ENCODE results near the gene RHBDL1.
A peak's percentile ranks its signal among the peaks of the same experiment; 100 is the strongest.

Gene RHBDL1

DNA sequence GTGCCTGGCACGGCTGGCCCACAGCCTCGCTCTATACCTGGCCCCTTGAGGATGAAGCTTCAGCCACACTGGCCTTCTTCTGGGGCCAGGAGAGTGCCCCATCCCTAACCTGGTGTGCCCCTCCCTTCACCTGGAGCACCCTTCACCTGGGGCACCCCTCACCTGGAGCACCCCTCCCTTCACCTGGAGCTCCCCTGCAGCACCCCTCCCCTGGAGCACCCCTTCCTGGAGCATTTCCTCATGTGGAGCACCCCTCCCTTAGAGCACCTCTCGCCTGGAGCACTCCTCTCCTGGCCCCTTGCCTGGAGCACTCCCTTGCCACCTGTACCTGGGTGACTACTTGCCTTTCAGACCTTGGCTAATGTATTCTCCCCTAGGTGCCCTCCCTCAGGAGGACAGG is 32.5 kb downstream of the RHBDL1 start:
- TF ChIP-seq, protein P1, sequence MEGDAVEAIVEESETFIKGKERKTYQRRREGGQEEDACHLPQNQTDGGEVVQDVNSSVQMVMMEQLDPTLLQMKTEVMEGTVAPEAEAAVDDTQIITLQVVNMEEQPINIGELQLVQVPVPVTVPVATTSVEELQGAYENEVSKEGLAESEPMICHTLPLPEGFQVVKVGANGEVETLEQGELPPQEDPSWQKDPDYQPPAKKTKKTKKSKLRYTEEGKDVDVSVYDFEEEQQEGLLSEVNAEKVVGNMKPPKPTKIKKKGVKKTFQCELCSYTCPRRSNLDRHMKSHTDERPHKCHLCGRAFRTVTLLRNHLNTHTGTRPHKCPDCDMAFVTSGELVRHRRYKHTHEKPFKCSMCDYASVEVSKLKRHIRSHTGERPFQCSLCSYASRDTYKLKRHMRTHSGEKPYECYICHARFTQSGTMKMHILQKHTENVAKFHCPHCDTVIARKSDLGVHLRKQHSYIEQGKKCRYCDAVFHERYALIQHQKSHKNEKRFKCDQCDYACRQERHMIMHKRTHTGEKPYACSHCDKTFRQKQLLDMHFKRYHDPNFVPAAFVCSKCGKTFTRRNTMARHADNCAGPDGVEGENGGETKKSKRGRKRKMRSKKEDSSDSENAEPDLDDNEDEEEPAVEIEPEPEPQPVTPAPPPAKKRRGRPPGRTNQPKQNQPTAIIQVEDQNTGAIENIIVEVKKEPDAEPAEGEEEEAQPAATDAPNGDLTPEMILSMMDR (IDR thresholded peaks at IDR 0.05): no peak
- no peak for TF ChIP-seq ZFX (IDR thresholded peaks at IDR 0.05; ENCODE audit: borderline replicate concordance)
- no peak overlapping the region for H3K27ac ChIP-seq

DNA sequence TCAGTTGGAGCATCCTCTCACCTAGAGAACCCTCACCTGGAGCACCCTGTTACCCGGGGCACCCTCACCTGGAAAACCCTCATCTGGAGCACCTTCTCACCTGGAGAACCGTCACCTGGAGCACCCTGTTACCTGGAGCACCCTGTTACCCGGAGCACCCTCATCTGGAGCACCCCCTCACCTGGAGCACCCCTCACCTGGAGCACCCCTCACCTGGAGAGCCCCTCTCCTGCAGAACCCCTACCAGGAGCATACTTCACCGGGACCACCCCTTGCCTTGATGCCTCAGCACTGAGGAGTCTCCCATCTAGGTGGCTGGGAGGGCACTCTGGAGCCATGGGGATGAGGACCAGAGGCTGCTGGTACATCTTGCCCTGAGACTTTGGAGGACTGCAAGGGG is 33.5 kb downstream of the RHBDL1 start:
- H3K27ac ChIP-seq: no peak overlapping the region
- TF ChIP-seq ZFX (IDR thresholded peaks at IDR 0.05; ENCODE audit: borderline replicate concordance): no peak
- TF ChIP-seq, protein P1 (IDR thresholded peaks at IDR 0.05): no peak

DNA sequence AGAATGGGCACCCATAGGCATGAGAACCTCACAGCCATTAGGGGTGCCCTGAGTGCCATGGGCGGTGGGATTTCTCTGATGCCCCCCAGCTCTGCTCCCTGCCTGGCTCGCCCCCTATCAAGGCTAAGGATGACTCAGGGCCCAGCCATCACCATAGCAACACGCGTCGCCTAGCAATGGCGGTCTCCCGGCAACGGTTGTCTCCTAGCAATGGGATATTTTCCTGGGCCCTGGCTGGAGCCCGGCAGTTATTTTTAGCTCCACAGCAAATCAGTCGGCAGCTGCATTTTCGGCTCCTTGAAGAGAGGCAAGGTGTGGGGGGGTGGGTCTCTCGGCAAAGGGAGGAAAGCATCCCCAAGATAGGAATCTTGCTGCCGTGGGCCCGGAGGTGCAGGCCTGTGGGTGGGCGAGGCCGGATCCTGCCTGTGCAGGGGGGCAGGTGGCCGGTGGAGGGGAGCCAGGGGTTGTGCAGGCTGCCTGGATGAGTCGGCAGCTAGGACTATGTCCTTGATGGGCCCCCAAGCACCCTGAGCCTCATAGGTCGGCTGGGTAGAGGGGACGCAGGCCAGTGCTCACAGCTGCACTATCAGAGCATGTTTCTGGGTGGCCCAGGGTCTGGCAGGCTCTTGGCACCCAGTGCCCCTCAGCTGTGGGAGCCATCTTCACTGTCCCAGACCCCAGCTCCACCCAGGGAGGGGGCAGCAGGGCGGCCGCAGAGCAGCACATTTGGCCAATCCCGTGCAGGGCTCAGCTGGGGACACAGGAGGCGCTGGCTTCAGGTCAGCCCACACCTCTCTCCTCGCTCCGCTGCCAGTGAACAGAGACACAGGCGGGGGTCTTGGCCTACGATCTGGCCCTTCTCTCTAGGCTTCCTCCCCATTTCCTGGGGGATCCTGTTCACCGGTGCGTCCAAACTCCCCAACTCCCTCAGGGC is 34.4 kb downstream of the RHBDL1 start:
- no peak for TF ChIP-seq ZFX (IDR thresholded peaks at IDR 0.05; ENCODE audit: borderline replicate concordance)
- TF ChIP-seq, protein P1 (IDR thresholded peaks at IDR 0.05): no peak
- 0 out of 2 replicates have a peak overlapping the region, but pooled peaks have one; percentile 23 for H3K27ac ChIP-seq

DNA sequence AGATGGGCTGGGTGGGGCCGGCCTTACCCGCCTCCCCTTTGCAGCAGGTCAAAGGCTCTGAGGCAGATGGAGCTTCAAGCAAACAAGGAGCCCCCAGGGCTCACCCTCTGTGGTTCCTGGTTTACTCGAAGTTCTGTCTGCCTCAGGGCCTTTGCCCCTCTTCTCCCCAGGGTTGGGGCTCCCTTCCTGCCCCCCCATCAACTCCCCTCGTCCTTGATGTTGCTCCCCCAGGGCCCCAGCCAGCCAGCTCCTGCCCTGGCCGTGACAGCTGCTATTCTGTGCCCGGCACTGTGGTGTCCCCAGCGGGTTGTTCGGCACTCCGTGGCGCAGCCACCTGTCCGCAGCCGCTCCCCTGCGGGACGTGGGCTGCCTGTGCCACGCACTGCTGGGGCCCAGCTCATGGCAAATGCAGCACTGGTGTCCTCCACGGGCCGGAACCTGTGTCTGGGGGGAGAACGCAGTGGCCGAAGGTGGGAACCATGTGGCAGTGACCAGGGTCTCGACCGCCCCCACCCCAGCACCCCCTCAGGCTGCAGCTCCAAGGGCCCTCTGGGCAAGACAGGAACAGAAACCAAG is 35.1 kb downstream of the RHBDL1 start:
- TF ChIP-seq ZFX (IDR thresholded peaks at IDR 0.05; ENCODE audit: borderline replicate concordance): no peak
- TF ChIP-seq, protein P1 (IDR thresholded peaks at IDR 0.05): no peak
- H3K27ac ChIP-seq: no peak overlapping the region

DNA sequence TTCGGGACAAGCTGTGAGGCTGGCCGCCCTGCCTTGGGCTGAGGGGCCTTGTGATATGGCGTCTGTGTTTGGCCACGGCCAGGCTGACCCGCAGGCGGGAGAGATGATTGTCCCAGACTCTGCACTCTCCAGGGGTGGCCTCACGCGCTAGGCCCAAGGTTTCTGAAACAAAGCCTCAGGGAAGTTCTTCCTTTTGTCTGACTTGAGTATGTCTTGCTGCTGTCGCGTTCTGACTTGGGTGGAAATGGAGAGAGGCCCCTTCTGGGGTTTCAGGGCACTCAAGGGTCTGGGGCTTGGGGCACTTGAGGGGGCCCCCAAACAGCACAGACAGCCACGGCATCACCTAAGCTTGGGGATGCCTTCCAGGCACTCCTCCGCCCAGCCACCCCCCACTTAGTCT is 35.6 kb downstream of the RHBDL1 start:
- no peak overlapping the region for H3K27ac ChIP-seq
- TF ChIP-seq, protein P1 (IDR thresholded peaks at IDR 0.05): no peak
- no peak for TF ChIP-seq ZFX (IDR thresholded peaks at IDR 0.05; ENCODE audit: borderline replicate concordance)

DNA sequence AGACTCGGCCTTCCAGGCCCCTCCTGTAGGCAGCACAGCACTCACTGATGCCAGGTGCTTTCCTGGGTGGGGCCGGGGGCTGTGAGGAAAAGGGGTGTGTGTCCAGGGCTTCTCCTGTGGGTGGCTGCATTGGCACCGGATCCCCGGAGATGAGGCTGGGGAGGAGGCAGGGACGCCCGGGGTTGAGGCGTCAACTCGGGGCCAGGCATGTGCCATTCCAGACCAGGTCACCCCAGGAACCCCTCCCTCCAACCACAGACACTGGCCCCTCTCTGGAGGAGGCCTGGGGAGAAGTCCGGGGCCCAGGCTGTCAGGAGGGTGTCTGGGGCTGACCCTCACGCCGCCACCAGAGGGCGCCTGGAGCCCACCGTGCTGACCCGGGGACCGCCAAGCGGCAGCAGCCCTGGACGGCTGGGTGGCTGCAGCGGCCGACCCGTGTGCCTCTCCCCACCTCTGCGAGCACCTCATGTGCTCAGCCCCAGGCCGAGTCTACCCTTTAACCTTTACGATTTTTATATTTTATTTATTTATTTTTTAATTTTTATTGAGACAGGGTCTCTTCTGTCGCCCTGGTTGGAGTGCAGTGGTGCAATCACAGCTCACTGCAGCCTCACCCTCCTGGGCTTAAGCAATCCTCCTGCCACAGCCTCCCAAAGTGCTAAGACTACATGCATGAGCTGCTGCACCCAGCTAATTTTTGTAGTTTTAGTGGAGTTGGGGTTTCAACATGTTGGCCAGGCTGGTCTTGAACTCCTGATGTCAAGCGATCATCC is 36.3 kb downstream of the RHBDL1 start:
- no peak overlapping the region for H3K27ac ChIP-seq
- TF ChIP-seq ZFX (IDR thresholded peaks at IDR 0.05; ENCODE audit: borderline replicate concordance): no peak
- TF ChIP-seq, protein P1 (IDR thresholded peaks at IDR 0.05): peak; percentile 95

Measured in 22Rv1 (cell line).